ENCODE results near the gene MYO3A. TPM values are rescaled to one million over a fixed set of nuclear protein-coding genes. Genes with fewer than 3 reads are reported as not detected.

The MYO3A gene
- total RNA-seq, 1 experiment from 2014 or later: not detected

- DNase-seq (ENCODE audit: low read depth, low spot score) (no peak), ATAC-seq (no peak)
- Histone ChIP-seq H3K4me2 (ENCODE audit: low read length) (no peak overlapping the region), H3K9me2 (ENCODE audit: insufficient read depth) (no peaks in the 10 kb centered on the region), H3K79me2 (ENCODE audit: insufficient read depth, low read length) (no peaks in the 10 kb centered on the region), H3K27ac (ENCODE audit: low read depth, low read length) (no peak overlapping the region), H3K9me3 (ENCODE audit: control insufficient read depth in 1 of 2, insufficient read depth in 1 of 2, low read depth in 1 of 2, low read length in 2 of 2) (no peaks in the 10 kb centered on the region), H3K9ac (ENCODE audit: low read length) (no peak overlapping the region), H4K20me1 (ENCODE audit: insufficient read depth) (no peaks in the 10 kb centered on the region), H2AFZ (ENCODE audit: low read depth, low read length, poor library complexity, severe bottlenecking) (no peak overlapping the region), H3K27me3 (ENCODE audit: insufficient read depth, low read length) (0 out of 2 replicates have a peak, but pooled peaks cover 11% of the 10 kb centered on the region), H3K4me3 (replicated peaks in 1 of 2; ENCODE audit: low read depth in 1 of 2, low read length in 2 of 2) (no peak overlapping the region), H3K36me3 (ENCODE audit: control insufficient read depth in 1 of 2, insufficient read depth in 2 of 2, low read length in 2 of 2) (no peaks in the 10 kb centered on the region), H3K4me1 (ENCODE audit: control insufficient read depth in 1 of 2, insufficient read depth in 2 of 2, low read length in 2 of 2) (no peaks in the 10 kb centered on the region)
- ChIA-PET CTCF (no interaction called here), RAD21 (ENCODE audit: low non-redundant PET in 1 of 2, low total read pairs in 2 of 2, uncharacterized antibody in 2 of 2, unreplicated experiment in 2 of 2) (interaction anchor here in 1 of 2 experiments (0.6 kb wide), 1 partner anchor 317 kb away, joined by 3 read pairs; no protein-coding TSS in a partner anchor), POLR2A (no interaction called here)
- intact Hi-C loops (cut with micrococcal nuclease): no loop called here
- TF ChIP-seq SP1 (IDR thresholded peaks at IDR 0.05; ENCODE audit: low read depth) (no peak), POLR2AphosphoS5 (IDR thresholded peaks at IDR 0.05; ENCODE audit: low read depth, low read length) (no peak), ZNF274 (IDR thresholded peaks at IDR 0.05; ENCODE audit: low read depth, low read length) (no peak), POLR2A (IDR thresholded peaks at IDR 0.05; ENCODE audit: borderline replicate concordance, extremely low read depth, insufficient read depth, insufficient read length) (no peak), CEBPB (IDR thresholded peaks at IDR 0.05; ENCODE audit: low read depth) (no peak), CBX3 (IDR thresholded peaks at IDR 0.05; ENCODE audit: low read depth) (no peak), ELF1 (IDR thresholded peaks at IDR 0.05; ENCODE audit: borderline replicate concordance, low read depth) (no peak), EZH2phosphoT487 (IDR thresholded peaks at IDR 0.05; ENCODE audit: borderline replicate concordance) (no peak), RAD21 (IDR thresholded peaks at IDR 0.05; ENCODE audit: low read depth) (no peak), CTCF (IDR thresholded peaks at IDR 0.05 in 2 of 3, conservative IDR thresholded peaks at IDR 0.05 in 1 of 3; ENCODE audit: borderline replicate concordance in 1 of 3, insufficient read depth in 1 of 3, low read depth in 2 of 3, low read length in 2 of 3) (no peak), SIN3A (IDR thresholded peaks at IDR 0.05; ENCODE audit: low read depth) (no peak), FOSL1 (IDR thresholded peaks at IDR 0.05; ENCODE audit: low read depth) (no peak), ATF3 (IDR thresholded peaks at IDR 0.05) (no peak), SRF (IDR thresholded peaks at IDR 0.05; ENCODE audit: low read depth) (no peak), YY1 (IDR thresholded peaks at IDR 0.05; ENCODE audit: extremely low read depth, insufficient replicate concordance, low read depth, low read length) (no peak), TCF7L2 (IDR thresholded peaks at IDR 0.05; ENCODE audit: borderline replicate concordance, extremely low read depth, insufficient read depth, insufficient read length) (no peak), ZFX (IDR thresholded peaks at IDR 0.05) (no peak)
- TF ChIP-seq, protein P1, sequence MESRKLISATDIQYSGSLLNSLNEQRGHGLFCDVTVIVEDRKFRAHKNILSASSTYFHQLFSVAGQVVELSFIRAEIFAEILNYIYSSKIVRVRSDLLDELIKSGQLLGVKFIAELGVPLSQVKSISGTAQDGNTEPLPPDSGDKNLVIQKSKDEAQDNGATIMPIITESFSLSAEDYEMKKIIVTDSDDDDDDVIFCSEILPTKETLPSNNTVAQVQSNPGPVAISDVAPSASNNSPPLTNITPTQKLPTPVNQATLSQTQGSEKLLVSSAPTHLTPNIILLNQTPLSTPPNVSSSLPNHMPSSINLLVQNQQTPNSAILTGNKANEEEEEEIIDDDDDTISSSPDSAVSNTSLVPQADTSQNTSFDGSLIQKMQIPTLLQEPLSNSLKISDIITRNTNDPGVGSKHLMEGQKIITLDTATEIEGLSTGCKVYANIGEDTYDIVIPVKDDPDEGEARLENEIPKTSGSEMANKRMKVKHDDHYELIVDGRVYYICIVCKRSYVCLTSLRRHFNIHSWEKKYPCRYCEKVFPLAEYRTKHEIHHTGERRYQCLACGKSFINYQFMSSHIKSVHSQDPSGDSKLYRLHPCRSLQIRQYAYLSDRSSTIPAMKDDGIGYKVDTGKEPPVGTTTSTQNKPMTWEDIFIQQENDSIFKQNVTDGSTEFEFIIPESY (IDR thresholded peaks at IDR 0.05; ENCODE audit: extremely low read depth, insufficient replicate concordance, low read length): no peak
- TF ChIP-seq, protein P2, sequence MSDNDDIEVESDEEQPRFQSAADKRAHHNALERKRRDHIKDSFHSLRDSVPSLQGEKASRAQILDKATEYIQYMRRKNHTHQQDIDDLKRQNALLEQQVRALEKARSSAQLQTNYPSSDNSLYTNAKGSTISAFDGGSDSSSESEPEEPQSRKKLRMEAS (IDR thresholded peaks at IDR 0.05): no peak
- no TSS peak for BruUV-seq (replicated peaks)
Observed at GRCh38 chr10:26031300-26031699, 97.3 kb downstream of the MYO3A start.

All from HCT116 (cell line).